IMR-90 (cell line): ENCODE results near the gene CIB1.

Source experiments
- CEBPB ChIP-seq: IDR thresholded peaks from 2 replicates; pipeline ENCODE4 v1.6.1; 2012; ENCODE audit warnings: low read depth, low read length, improper control_type of control experiment
- CHD1 ChIP-seq: IDR thresholded peaks from 2 replicates; pipeline ENCODE4 v1.6.1; 2012; ENCODE audit warnings: low read depth, low read length, improper control_type of control experiment
- CTCF ChIP-seq: conservative IDR thresholded peaks from 2 replicates; pipeline ENCODE4 v1.5.1; 2012; ENCODE audit warnings: mild to moderate bottlenecking, low read depth, low read length, improper control_type of control experiment
- POLR2A ChIP-seq: IDR thresholded peaks from 2 replicates; pipeline ENCODE4 v1.6.1; 2012; ENCODE audit warnings: mild to moderate bottlenecking, low read depth, low read length
- RAD21 ChIP-seq: IDR thresholded peaks from 2 replicates; pipeline ENCODE4 v1.6.1; 2012; ENCODE audit warnings: low read length, improper control_type of control experiment
- RCOR1 ChIP-seq: IDR thresholded peaks from 2 replicates; pipeline ENCODE4 v1.6.1; 2012; ENCODE audit warnings: mild to moderate bottlenecking, low read length, improper control_type of control experiment; ENCODE audit not compliant: insufficient replicate concordance
- USF2 ChIP-seq: fragments of 150-350 bp; IDR thresholded peaks from 2 replicates; pipeline ENCODE4 v1.6.1; 2017; ENCODE audit warnings: mild to moderate bottlenecking, antibody characterized with exemption, low read length, low read depth

GRCh38 chr15:90200534-90201129 is 33.1 kb downstream of the CIB1 start:
- TF ChIP-seq CTCF = no peak
- no peak for TF ChIP-seq POLR2A
- TF ChIP-seq RCOR1 = no peak
- no peak for TF ChIP-seq CEBPB
- no peak for TF ChIP-seq RAD21
- no peak for TF ChIP-seq USF2
- TF ChIP-seq CHD1 = no peak
